GM19240 (cell line): ENCODE results near the gene GGA2.

Experiments used
- DNase-seq: peaks from one replicate; pipeline ENCODE4 v3.0.0; 2011; ENCODE audit warnings: low spot score; ENCODE audit not compliant: insufficient read length

The GGA2 gene

GRCh38 chr16:23420011-23420410 lies 90.3 kb downstream of the GGA2 start:
- no peak for DNase-seq

GRCh38 chr16:23416816-23417215 lies 93.5 kb downstream of the GGA2 start:
- no peak for DNase-seq

GRCh38 chr16:23414731-23415130 lies 95.6 kb downstream of the GGA2 start:
- DNase-seq, result no peak
